HepG2 (cell line): Measurements from ENCODE around the gene ZNF280A. TPM values are rescaled to one million over a fixed set of nuclear protein-coding genes. Genes with fewer than 3 reads are reported as not detected.
A peak's percentile ranks its signal among the peaks of the same experiment; 100 is the strongest.

Source experiments
- ATAC-seq: fragments of 200-7000 bp; cut with Tn5 transposase; 3 replicates; pipeline ENCODE4 v1.9.1; 2020; ENCODE audit warnings: mild to moderate bottlenecking, moderate library complexity
- BruUV-seq: library from RNA; stranded (reverse); fragments of 400-500 nt; replicated peaks from 2 replicates; lab custom pipeline; 2021; lab: Mats Ljungman, UMichigan
- CTCF ChIA-PET: fragments of 300-600 bp; formaldehyde crosslinking; extraction: SDS; loops from one replicate; lab custom pipeline; 2021; ENCODE audit warnings: low total read pairs, inconsistent platforms, low intra/inter-chr PET ratio; lab: Yijun Ruan, JAX
- POLR2A ChIA-PET: fragments of 350-600 bp; sonication (Branson Sonifier 250); formaldehyde crosslinking; loops from one replicate; lab custom pipeline; 2020; ENCODE audit warnings: antibody characterized with exemption, inconsistent platforms; lab: Yijun Ruan, JAX
- DNase-seq: peaks from one replicate; pipeline ENCODE4 v3.0.0-alpha.2; 2015; ENCODE audit warnings: low spot score
- FAIRE-seq: peaks from 3 replicates; lab custom pipeline; 2011; peaks lifted over from hg19 to GRCh38; lab: Jason Lieb, UNC
- H2AFZ ChIP-seq: one replicate; pipeline ENCODE4 v1.6.1; 2011; ENCODE audit warnings: low read length, inconsistent platforms
- H3K27ac ChIP-seq: fragments of 300-600 bp; 3 replicates; pipeline ENCODE4 v1.8.0; 2011; ENCODE audit warnings: mixed run types, mild to moderate bottlenecking, mixed read lengths, low read length, inconsistent platforms; ENCODE audit not compliant: insufficient read depth; ENCODE audit errors: extremely low read length
- H3K27me3 ChIP-seq, 2 experiments: fragments of 200-600 bp in 1 of 2; 2 replicates in 1 of 2; 3 replicates in 1 of 2; pipeline versions ENCODE4 v1.6.0 to v1.8.0; 2011; ENCODE audit warnings: low read length in 2 of 2, mild to moderate bottlenecking in 2 of 2, moderate library complexity in 2 of 2, inconsistent platforms in 1 of 2; ENCODE audit not compliant: insufficient read depth in 2 of 2, control insufficient read depth in 1 of 2
- H3K36me3 ChIP-seq, 2 experiments: fragments of 200-600 bp in 1 of 2; replicated peaks in 1 of 2; 2 replicates in 1 of 2; 3 replicates in 1 of 2; pipeline versions ENCODE4 v1.5.1 to v1.8.0; 2011; ENCODE audit warnings: low read length in 2 of 2, inconsistent platforms in 1 of 2; ENCODE audit not compliant: insufficient read depth in 2 of 2, control insufficient read depth in 1 of 2
- H3K4me1 ChIP-seq: 2 replicates; pipeline ENCODE4 v1.5.1; 2012; ENCODE audit warnings: low read length, inconsistent platforms; ENCODE audit not compliant: insufficient read depth
- H3K4me2 ChIP-seq: 2 replicates; pipeline ENCODE4 v1.6.0; 2011; ENCODE audit warnings: low read depth, low read length, inconsistent platforms
- H3K4me3 ChIP-seq, 3 experiments: fragments of 200-600 bp in 1 of 3; sonication (generic), shearing (Covaris generic) in 1 of 3; replicated peaks in 1 of 3; 2 replicates each; pipeline ENCODE4 v1.5.1; 2011 to 2016; ENCODE audit warnings: low read length in 3 of 3, inconsistent platforms in 2 of 3, low read depth in 2 of 3, mild to moderate bottlenecking in 2 of 3, control low read depth in 1 of 3, mixed read lengths in 1 of 3; ENCODE audit not compliant: insufficient read depth in 1 of 3
- H3K79me2 ChIP-seq: one replicate; pipeline ENCODE4 v1.6.1; 2011; ENCODE audit warnings: low read length, inconsistent platforms; ENCODE audit not compliant: insufficient read depth
- H3K9ac ChIP-seq: 2 replicates; pipeline ENCODE4 v1.6.0; 2011; ENCODE audit warnings: mild to moderate bottlenecking, low read depth, low read length, inconsistent platforms; ENCODE audit not compliant: insufficient read depth
- H3K9me3 ChIP-seq: 2 replicates; pipeline ENCODE4 v1.5.1; 2012; ENCODE audit warnings: mild to moderate bottlenecking, low read length
- H4K20me1 ChIP-seq: 2 replicates; pipeline ENCODE4 v1.6.0; 2011; ENCODE audit warnings: inconsistent platforms, mild to moderate bottlenecking, low read length, moderate library complexity; ENCODE audit not compliant: insufficient read depth
- BCL6 ChIP-seq: IDR thresholded peaks from 2 replicates; pipeline ENCODE4 v1.6.1; 2016; ENCODE audit warnings: missing genetic modification reagents, missing compliant biosample characterization
- FOXA3 ChIP-seq: IDR thresholded peaks from 2 replicates; pipeline ENCODE4 v1.6.1; 2016; ENCODE audit warnings: missing genetic modification reagents, missing compliant biosample characterization
- KDM5B ChIP-seq: sonication (generic); formaldehyde crosslinking; IDR thresholded peaks from 2 replicates; pipeline ENCODE4 v1.4.0; 2020; ENCODE audit warnings: missing genetic modification reagents, mild to moderate bottlenecking, borderline replicate concordance
- MZF1 ChIP-seq: sonication (generic); formaldehyde crosslinking; IDR thresholded peaks from 2 replicates; pipeline ENCODE4 v1.8.1; 2023; ENCODE audit warnings: mild to moderate bottlenecking, missing genetic modification reagents, borderline replicate concordance
- NONO ChIP-seq, 2 experiments: fragments of 450-650 bp in 1 of 2; sonication (generic) in 1 of 2; formaldehyde crosslinking in 1 of 2; IDR thresholded peaks in 1 of 2; conservative IDR thresholded peaks in 1 of 2; 2 replicates each; pipeline versions ENCODE4 v1.6.1 to v1.8.0; 2017 to 2022; ENCODE audit warnings: mild to moderate bottlenecking in 1 of 2, missing genetic modification reagents in 1 of 2, moderate library complexity in 1 of 2
- REL ChIP-seq: sonication (generic); formaldehyde crosslinking; conservative IDR thresholded peaks from 2 replicates; pipeline ENCODE4 v1.8.0; 2022; ENCODE audit warnings: mild to moderate bottlenecking, missing genetic modification reagents, moderate library complexity
- SIX4 ChIP-seq: sonication (generic); formaldehyde crosslinking; IDR thresholded peaks from 2 replicates; pipeline ENCODE4 v1.4.0; 2020; ENCODE audit warnings: missing genetic modification reagents
- SOX13 ChIP-seq, 3 experiments: fragments of 450-650 bp in 1 of 3; sonication (generic) in 1 of 3; formaldehyde crosslinking in 1 of 3; IDR thresholded peaks in 2 of 3; conservative IDR thresholded peaks in 1 of 3; 2 replicates each; pipeline versions ENCODE4 v1.5.0 to v1.6.1; 2016 to 2020; ENCODE audit warnings: antibody characterized with exemption in 1 of 3, mild to moderate bottlenecking in 1 of 3, missing compliant biosample characterization in 1 of 3, missing genetic modification reagents in 1 of 3, moderate library complexity in 1 of 3
- SP140L ChIP-seq: sonication (generic); formaldehyde crosslinking; IDR thresholded peaks from 2 replicates; pipeline ENCODE4 v1.4.0; 2020; ENCODE audit warnings: missing genetic modification reagents, borderline replicate concordance
- ZBTB21 ChIP-seq: sonication (generic); formaldehyde crosslinking; IDR thresholded peaks from 2 replicates; pipeline ENCODE4 v1.4.0; 2020; ENCODE audit warnings: missing genetic modification reagents
- ZNF20 ChIP-seq: sonication (generic); formaldehyde crosslinking; IDR thresholded peaks from 2 replicates; pipeline ENCODE4 v1.4.0; 2020; ENCODE audit warnings: mild to moderate bottlenecking, moderate library complexity, missing genetic modification reagents
- ZNF232 ChIP-seq: sonication (generic); formaldehyde crosslinking; IDR thresholded peaks from 2 replicates; pipeline ENCODE4 v1.4.0; 2020; ENCODE audit warnings: missing genetic modification reagents, borderline replicate concordance
- ZNF24 ChIP-seq: fragments of 450-650 bp; IDR thresholded peaks from 2 replicates; pipeline ENCODE4 v1.6.1; 2017; ENCODE audit warnings: antibody characterized with exemption, mild to moderate bottlenecking
- ZSCAN25 ChIP-seq: sonication (generic); formaldehyde crosslinking; IDR thresholded peaks from 2 replicates; pipeline ENCODE4 v1.8.0; 2022; ENCODE audit warnings: mild to moderate bottlenecking, missing genetic modification reagents
- ZSCAN30 ChIP-seq: sonication (generic); formaldehyde crosslinking; IDR thresholded peaks from 2 replicates; pipeline ENCODE4 v1.5.0; 2020; ENCODE audit warnings: mild to moderate bottlenecking, missing genetic modification reagents
- WGBS: methylation state at CpG from one replicate; pipeline ENCODE4 v1.1.6; 2017; ENCODE audit warnings: low lambda C conversion rate; 5-methylcytosine and 5-hydroxymethylcytosine counted together
- in situ Hi-C: cut with HindIII; loops from 2 replicates; pipeline ENCODE4 v1.10.0; 2017; ENCODE audit warnings: low pct_unique_long_range_greater_than_20kb; ENCODE audit not compliant: extremely low pct_ligation_motif_present
- intact Hi-C: fragments of 100-400 bp; cut with micrococcal nuclease; formaldehyde crosslinking; loops from one replicate; pipeline ENCODE4 v1.10.0; 2022; ENCODE audit not compliant: unreplicated experiment
- polyA plus RNA-seq, 8 experiments: library from polyadenylated mRNA; depleted of rRNA in 3 of 8; stranded (reverse) in 7 of 8; unstranded in 1 of 8; fragments of >200 nt; fragmentation: Illumina TruSeq in 4 of 8; extraction: Trizol in 4 of 8; gene quantifications; 2 replicates each; pipeline versions ENCODE4 v1.2.1 to v1.2.3, GENCODE V29; 2011 to 2016; ENCODE audit warnings: low read depth in 4 of 8, missing spikeins in 1 of 8, mixed read lengths in 1 of 8; ENCODE audit not compliant: insufficient read depth in 1 of 8
- total RNA-seq, 5 experiments: library from RNA; depleted of rRNA; stranded (reverse); fragments of >200 nt; fragmentation: Illumina TruSeq; extraction: Trizol; gene quantifications; 2 replicates each; pipeline ENCODE4 v1.2.3, GENCODE V29; 2016; ENCODE audit warnings: low read depth in 1 of 5
- TF ChIP-seq, protein P1 (sequence below): IDR thresholded peaks from 2 replicates; pipeline ENCODE4 v1.6.1; 2016; ENCODE audit warnings: low read depth, borderline replicate concordance
- TF ChIP-seq, protein P2 (sequence below): sonication (generic); formaldehyde crosslinking; IDR thresholded peaks from 2 replicates; pipeline ENCODE4 v1.5.0; 2020; ENCODE audit warnings: mild to moderate bottlenecking, missing genetic modification reagents, borderline replicate concordance
- TF ChIP-seq, protein P3 (sequence below): sonication (generic); formaldehyde crosslinking; IDR thresholded peaks from 2 replicates; pipeline ENCODE4 v1.9.0; 2021; ENCODE audit warnings: missing genetic modification reagents, borderline replicate concordance

ZNF280A gene
- total and polyA plus RNA-seq, 2 of the 13 experiments (the other 11 are each of a cell fraction or from before 2014, with no cell fraction given): 1.4 to 2.9 TPM

DNA sequence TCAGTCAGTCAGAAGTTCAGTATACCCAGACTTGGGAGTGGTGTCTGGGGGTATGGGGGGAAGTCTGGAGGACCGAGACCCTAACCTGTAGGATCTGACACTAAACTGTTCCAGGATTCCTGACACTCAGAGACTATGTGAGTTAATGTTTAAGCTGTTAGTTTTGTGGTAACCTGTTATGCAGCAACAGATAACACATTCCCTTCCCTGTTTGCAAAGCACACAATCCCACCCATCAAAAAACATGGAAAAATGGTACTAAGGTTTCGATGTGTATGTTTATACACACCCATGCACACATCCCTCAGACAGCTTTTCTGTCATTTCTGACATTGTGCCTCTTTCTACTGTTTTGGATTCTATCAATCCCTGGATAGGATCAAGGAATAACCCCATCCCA is 39.1 kb downstream of the ZNF280A start:
- H3K4me1 ChIP-seq: peaks cover 20% of the 10 kb centered on the region
- H3K4me3 ChIP-seq: 0 out of 6 replicates have a peak overlapping the region, but pooled peaks of 1 of the 3 experiments have one; percentile 12
- in situ Hi-C loops (no loop called here), intact Hi-C loops (no loop called here)
- H3K9ac ChIP-seq: no peak overlapping the region
- no peak overlapping the region for H3K27ac ChIP-seq
- H3K79me2 ChIP-seq: no peaks in the 10 kb centered on the region
- CTCF ChIA-PET: no interaction called here
- 0% methylated on average over 2 of the region's 2 CpGs for WGBS
- no peaks in the 10 kb centered on the region for H3K27me3 ChIP-seq
- H2AFZ ChIP-seq: no peak overlapping the region
- no peaks in the 10 kb centered on the region for H3K9me3 ChIP-seq
- peak; percentile 84 for FAIRE-seq
- ATAC-seq: peak; percentile 98
- POLR2A ChIA-PET: interaction anchor here (1.5 kb wide), 1 partner anchor 28 kb away, joined by 3 read pairs; the partner anchor contains the start of gene ZNF280B
- DNase-seq: peak; percentile 65
- BruUV-seq: no TSS peak
- peaks cover 0 to 4% of the 10 kb centered on the region in 2 experiments; a peak in 1 of 5 replicates for H3K36me3 ChIP-seq
- no peaks in the 10 kb centered on the region for H4K20me1 ChIP-seq
- peak overlapping the region; percentile 65 for H3K4me2 ChIP-seq
- TF ChIP-seq ZNF232 (no peak), ZNF20 (CRISPR knock-in tag) (no peak), SIX4 (no peak), ZSCAN25 (no peak), FOXA3 (CRISPR knock-in tag) (peak; percentile 60), MZF1 (no peak), REL (CRISPR knock-in tag) (no peak), ZSCAN30 (CRISPR knock-in tag) (no peak), SOX13 (IDR thresholded peaks at IDR 0.05) (no peak), SOX13 (CRISPR knock-in tag; conservative IDR thresholded peaks at IDR 0.05 in 1 of 2, IDR thresholded peaks at IDR 0.05 in 1 of 2) (peak in 1 of 2 experiments; percentile 40; a peak in 1 of 4 replicates), ZBTB21 (no peak), KDM5B (no peak), ZNF24 (no peak), SP140L (CRISPR knock-in tag) (no peak), NONO (IDR thresholded peaks at IDR 0.05) (no peak), NONO (CRISPR knock-in tag; conservative IDR thresholded peaks at IDR 0.05) (no peak), BCL6 (CRISPR knock-in tag) (no peak)
- TF ChIP-seq, protein P1, sequence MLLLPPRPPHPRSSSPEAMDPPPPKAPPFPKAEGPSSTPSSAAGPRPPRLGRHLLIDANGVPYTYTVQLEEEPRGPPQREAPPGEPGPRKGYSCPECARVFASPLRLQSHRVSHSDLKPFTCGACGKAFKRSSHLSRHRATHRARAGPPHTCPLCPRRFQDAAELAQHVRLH (CRISPR knock-in tag): no peak
- TF ChIP-seq, protein P2, sequence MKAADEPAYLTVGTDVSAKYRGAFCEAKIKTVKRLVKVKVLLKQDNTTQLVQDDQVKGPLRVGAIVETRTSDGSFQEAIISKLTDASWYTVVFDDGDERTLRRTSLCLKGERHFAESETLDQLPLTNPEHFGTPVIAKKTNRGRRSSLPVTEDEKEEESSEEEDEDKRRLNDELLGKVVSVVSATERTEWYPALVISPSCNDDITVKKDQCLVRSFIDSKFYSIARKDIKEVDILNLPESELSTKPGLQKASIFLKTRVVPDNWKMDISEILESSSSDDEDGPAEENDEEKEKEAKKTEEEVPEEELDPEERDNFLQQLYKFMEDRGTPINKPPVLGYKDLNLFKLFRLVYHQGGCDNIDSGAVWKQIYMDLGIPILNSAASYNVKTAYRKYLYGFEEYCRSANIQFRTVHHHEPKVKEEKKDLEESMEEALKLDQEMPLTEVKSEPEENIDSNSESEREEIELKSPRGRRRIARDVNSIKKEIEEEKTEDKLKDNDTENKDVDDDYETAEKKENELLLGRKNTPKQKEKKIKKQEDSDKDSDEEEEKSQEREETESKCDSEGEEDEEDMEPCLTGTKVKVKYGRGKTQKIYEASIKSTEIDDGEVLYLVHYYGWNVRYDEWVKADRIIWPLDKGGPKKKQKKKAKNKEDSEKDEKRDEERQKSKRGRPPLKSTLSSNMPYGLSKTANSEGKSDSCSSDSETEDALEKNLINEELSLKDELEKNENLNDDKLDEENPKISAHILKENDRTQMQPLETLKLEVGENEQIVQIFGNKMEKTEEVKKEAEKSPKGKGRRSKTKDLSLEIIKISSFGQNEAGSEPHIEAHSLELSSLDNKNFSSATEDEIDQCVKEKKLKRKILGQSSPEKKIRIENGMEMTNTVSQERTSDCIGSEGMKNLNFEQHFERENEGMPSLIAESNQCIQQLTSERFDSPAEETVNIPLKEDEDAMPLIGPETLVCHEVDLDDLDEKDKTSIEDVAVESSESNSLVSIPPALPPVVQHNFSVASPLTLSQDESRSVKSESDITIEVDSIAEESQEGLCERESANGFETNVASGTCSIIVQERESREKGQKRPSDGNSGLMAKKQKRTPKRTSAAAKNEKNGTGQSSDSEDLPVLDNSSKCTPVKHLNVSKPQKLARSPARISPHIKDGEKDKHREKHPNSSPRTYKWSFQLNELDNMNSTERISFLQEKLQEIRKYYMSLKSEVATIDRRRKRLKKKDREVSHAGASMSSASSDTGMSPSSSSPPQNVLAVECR (CRISPR knock-in tag): no peak
- TF ChIP-seq, protein P3, sequence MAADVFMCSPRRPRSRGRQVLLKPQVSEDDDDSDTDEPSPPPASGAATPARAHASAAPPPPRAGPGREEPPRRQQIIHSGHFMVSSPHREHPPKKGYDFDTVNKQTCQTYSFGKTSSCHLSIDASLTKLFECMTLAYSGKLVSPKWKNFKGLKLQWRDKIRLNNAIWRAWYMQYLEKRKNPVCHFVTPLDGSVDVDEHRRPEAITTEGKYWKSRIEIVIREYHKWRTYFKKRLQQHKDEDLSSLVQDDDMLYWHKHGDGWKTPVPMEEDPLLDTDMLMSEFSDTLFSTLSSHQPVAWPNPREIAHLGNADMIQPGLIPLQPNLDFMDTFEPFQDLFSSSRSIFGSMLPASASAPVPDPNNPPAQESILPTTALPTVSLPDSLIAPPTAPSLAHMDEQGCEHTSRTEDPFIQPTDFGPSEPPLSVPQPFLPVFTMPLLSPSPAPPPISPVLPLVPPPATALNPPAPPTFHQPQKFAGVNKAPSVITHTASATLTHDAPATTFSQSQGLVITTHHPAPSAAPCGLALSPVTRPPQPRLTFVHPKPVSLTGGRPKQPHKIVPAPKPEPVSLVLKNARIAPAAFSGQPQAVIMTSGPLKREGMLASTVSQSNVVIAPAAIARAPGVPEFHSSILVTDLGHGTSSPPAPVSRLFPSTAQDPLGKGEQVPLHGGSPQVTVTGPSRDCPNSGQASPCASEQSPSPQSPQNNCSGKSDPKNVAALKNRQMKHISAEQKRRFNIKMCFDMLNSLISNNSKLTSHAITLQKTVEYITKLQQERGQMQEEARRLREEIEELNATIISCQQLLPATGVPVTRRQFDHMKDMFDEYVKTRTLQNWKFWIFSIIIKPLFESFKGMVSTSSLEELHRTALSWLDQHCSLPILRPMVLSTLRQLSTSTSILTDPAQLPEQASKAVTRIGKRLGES: no peak
